ENCODE data around the gene CD164L2.

The CD164L2 gene

GRCh38 chr1:27341525-27342252, 41.4 kb downstream of the CD164L2 start, which contains the start of gene SYTL1 (continued):
- TF ChIP-seq ZBTB26 (tag by site-specific recombination; optimal IDR thresholded peaks at IDR 0.05) (peak; percentile 36), ZNF423 (tag by site-specific recombination; IDR thresholded peaks at IDR 0.05) (peak; percentile 87), ZNF2 (tag by site-specific recombination; IDR thresholded peaks at IDR 0.05) (peak; percentile 65; the same call in 1 of the 2 replicates), ZNF37A (tag by site-specific recombination; IDR thresholded peaks at IDR 0.05) (no peak), CTCF (tag by site-specific recombination; IDR thresholded peaks at IDR 0.05) (peak; percentile 32; the same call in 1 of the 2 replicates), GLIS2 (tag by site-specific recombination; IDR thresholded peaks at IDR 0.05) (peak; percentile 94), ZNF530 (tag by site-specific recombination; IDR thresholded peaks at IDR 0.05; ENCODE audit: low read depth) (no peak), ZNF394 (tag by site-specific recombination; IDR thresholded peaks at IDR 0.05; ENCODE audit: borderline replicate concordance) (peak; percentile 49; the same call in 1 of the 2 replicates), ZSCAN4 (tag by site-specific recombination; IDR thresholded peaks at IDR 0.05) (no peak; the same call in 1 of the 2 replicates), ZNF747 (tag by site-specific recombination; IDR thresholded peaks at IDR 0.05) (no peak), ZBTB20 (tag by site-specific recombination; IDR thresholded peaks at IDR 0.05) (peak; percentile 26; the same call in 1 of the 2 replicates), ZNF521 (tag by site-specific recombination; IDR thresholded peaks at IDR 0.05) (no peak), ZNF214 (tag by site-specific recombination; IDR thresholded peaks at IDR 0.05; ENCODE audit: borderline replicate concordance) (no peak), HOXD13 (CRISPR knock-in tag; IDR thresholded peaks at IDR 0.05; ENCODE audit: borderline replicate concordance) (no peak), ZNF677 (tag by site-specific recombination; IDR thresholded peaks at IDR 0.05) (no peak)

- POLR2A ChIA-PET: interaction anchor here (1.6 to 2.7 kb wide), 2 partner anchors 10 to 28 kb away, joined by 5 to 7 read pairs; partner anchors contain the start of gene MAP3K6
- H3K4me3 ChIP-seq (ENCODE audit: low read depth, low read length): no peak overlapping the region
- no peaks in the 10 kb centered on the region for H3K9me3 ChIP-seq (ENCODE audit: control insufficient read depth, insufficient read depth, low read depth, low read length)
- CTCF ChIA-PET: interaction anchor here (0.7 to 4.6 kb wide), 5 partner anchors 19 to 62 kb away, joined by 3 to 27 read pairs (median 4); no protein-coding TSS in a partner anchor
- peaks cover 3% of the 10 kb centered on the region; the same call in 1 of the 2 replicates for H3K4me1 ChIP-seq (ENCODE audit: control insufficient read depth, insufficient read depth, low read length)
- H3K27ac ChIP-seq (ENCODE audit: extremely low read depth, low read depth, low read length): no peak overlapping the region
- peaks cover 3 to 31% of the 10 kb centered on the region in 2 experiments; a peak in 1 of 3 replicates for H3K36me3 ChIP-seq (ENCODE audit: control insufficient read depth in 2 of 2, insufficient read depth in 1 of 2, low read length in 2 of 2)
- TF ChIP-seq ZNF791 (tag by site-specific recombination; IDR thresholded peaks at IDR 0.05): no peak
- peak; percentile 30; the same call in 1 of the 2 replicates for TF ChIP-seq ZFHX2 (tag by site-specific recombination; conservative IDR thresholded peaks at IDR 0.05)
- no peak for TF ChIP-seq HOXC10 (CRISPR knock-in tag; IDR thresholded peaks at IDR 0.05)
- no peak for TF ChIP-seq ZNF184 (tag by site-specific recombination; IDR thresholded peaks at IDR 0.05)
- 0 out of 2 replicates have a peak, but pooled peaks have one; percentile 14 for TF ChIP-seq ZEB2 (tag by site-specific recombination; IDR thresholded peaks at IDR 0.05)
- no peak for TF ChIP-seq BCL11A (tag by site-specific recombination; IDR thresholded peaks at IDR 0.05; ENCODE audit: low read depth)
- no peak for TF ChIP-seq ZNF223 (tag by site-specific recombination; IDR thresholded peaks at IDR 0.05)
- TF ChIP-seq ZNF302 (tag by site-specific recombination; IDR thresholded peaks at IDR 0.05; ENCODE audit: low read depth): no peak
- no peak for TF ChIP-seq ZNF792 (tag by site-specific recombination; IDR thresholded peaks at IDR 0.05)
- no peak for TF ChIP-seq ZNF239 (tag by site-specific recombination; IDR thresholded peaks at IDR 0.05)
- no peak for TF ChIP-seq ZNF692 (tag by site-specific recombination; IDR thresholded peaks at IDR 0.05)
- no peak for TF ChIP-seq FEZF1 (tag by site-specific recombination; IDR thresholded peaks at IDR 0.05)
- peak; percentile 38; the same call in 1 of the 2 replicates for TF ChIP-seq ZIC2 (tag by site-specific recombination; IDR thresholded peaks at IDR 0.05)
- TF ChIP-seq OVOL3 (tag by site-specific recombination; IDR thresholded peaks at IDR 0.05): no peak
- no peak for TF ChIP-seq ZNF19 (tag by site-specific recombination; IDR thresholded peaks at IDR 0.05; ENCODE audit: low read depth)
- TF ChIP-seq ZNF146 (tag by site-specific recombination; IDR thresholded peaks at IDR 0.05): no peak
- no peak for TF ChIP-seq ELK4 (IDR thresholded peaks at IDR 0.05; ENCODE audit: borderline replicate concordance, low read depth, low read length)
Measured at GRCh38 chr1:27339213-27339612, 43.9 kb downstream of the CD164L2 start.

All from HEK293 (cell line).